ENCODE results near the gene KCNK4. TPM values are rescaled to one million over a fixed set of nuclear protein-coding genes. Genes with fewer than 3 reads are reported as not detected.

KCNK4 gene
- total RNA-seq, 1 experiment from 2014 or later = 1.1 TPM

GRCh38 chr11:64255135-64256128, 35.7 kb upstream of the KCNK4 start:
- Histone ChIP-seq H3K27me3 (ENCODE audit: control insufficient read depth, insufficient read depth, low read length) (no peaks in the 10 kb centered on the region), H3K36me3 (ENCODE audit: control insufficient read depth, insufficient read depth, low read length) (peaks cover 3% of the 10 kb centered on the region; the same call in 1 of the 2 replicates), H3K9me3 (ENCODE audit: control insufficient read depth, insufficient read depth, low read depth, low read length) (no peaks in the 10 kb centered on the region), H3K27ac (ENCODE audit: low read length) (no peak overlapping the region), H3K4me1 (ENCODE audit: control insufficient read depth, insufficient read depth, low read length) (peaks cover 13% of the 10 kb centered on the region), H3K4me3 (ENCODE audit: low read depth in 2 of 2, low read length in 2 of 2) (no peak overlapping the region)
- no peak for ATAC-seq
- POLR2A ChIA-PET = interaction anchor here (0.5 kb wide), 1 partner anchor 22 kb away, joined by 8 read pairs; no protein-coding TSS in a partner anchor
- intact Hi-C loops (cut with micrococcal nuclease; ENCODE audit: unreplicated experiment) = no loop called here
- DNase-seq (ENCODE audit: low read depth, low spot score) = no peak
- in situ Hi-C loops (cut with HindIII; ENCODE audit: low pct_unique_long_range_greater_than_20kb, low sequenced_read_pairs) = no loop called here
- BruUV-seq (replicated peaks) = no TSS peak
- CTCF ChIA-PET = no interaction called here
- TF ChIP-seq POLR2AphosphoS5 (IDR thresholded peaks at IDR 0.05; ENCODE audit: low read depth, low read length) (no peak), CTCF (IDR thresholded peaks at IDR 0.05) (no peak), TCF7L2 (IDR thresholded peaks at IDR 0.05; ENCODE audit: low read depth, low read length) (no peak), SIN3A (IDR thresholded peaks at IDR 0.05; ENCODE audit: borderline replicate concordance, insufficient read depth, low read depth, low read length) (no peak), REST (IDR thresholded peaks at IDR 0.05; ENCODE audit: insufficient read depth in 1 of 2, low read depth in 2 of 2, low read length in 1 of 2) (no peak)

GRCh38 chr11:64256300-64256699, 34.8 kb upstream of the KCNK4 start:
- no peak for ATAC-seq
- in situ Hi-C loops (cut with HindIII; ENCODE audit: low pct_unique_long_range_greater_than_20kb, low sequenced_read_pairs) (no loop called here), intact Hi-C loops (cut with micrococcal nuclease; ENCODE audit: unreplicated experiment) (no loop called here)
- TF ChIP-seq TCF7L2 (IDR thresholded peaks at IDR 0.05; ENCODE audit: low read depth, low read length) (no peak), REST (IDR thresholded peaks at IDR 0.05; ENCODE audit: insufficient read depth in 1 of 2, low read depth in 2 of 2, low read length in 1 of 2) (no peak), POLR2AphosphoS5 (IDR thresholded peaks at IDR 0.05; ENCODE audit: low read depth, low read length) (no peak), CTCF (IDR thresholded peaks at IDR 0.05) (no peak), SIN3A (IDR thresholded peaks at IDR 0.05; ENCODE audit: borderline replicate concordance, insufficient read depth, low read depth, low read length) (no peak)
- no peaks in the 10 kb centered on the region for H3K9me3 ChIP-seq (ENCODE audit: control insufficient read depth, insufficient read depth, low read depth, low read length)
- peaks cover 3% of the 10 kb centered on the region; the same call in 1 of the 2 replicates for H3K36me3 ChIP-seq (ENCODE audit: control insufficient read depth, insufficient read depth, low read length)
- POLR2A ChIA-PET = no interaction called here
- H3K4me1 ChIP-seq (ENCODE audit: control insufficient read depth, insufficient read depth, low read length) = peaks cover 8% of the 10 kb centered on the region
- CTCF ChIA-PET = no interaction called here
- DNase-seq (ENCODE audit: low read depth, low spot score) = no peak
- H3K4me3 ChIP-seq (ENCODE audit: low read depth in 2 of 2, low read length in 2 of 2) = no peak overlapping the region
- H3K27ac ChIP-seq (ENCODE audit: low read length) = no peak overlapping the region
- no TSS peak for BruUV-seq (replicated peaks)
- no peaks in the 10 kb centered on the region for H3K27me3 ChIP-seq (ENCODE audit: control insufficient read depth, insufficient read depth, low read length)
